NT2/D1 (cell line): ENCODE measurements around the gene KRT32.

ENCODE experiments used
- YY1 ChIP-seq: IDR thresholded peaks from 2 replicates; pipeline ENCODE4 v1.6.1; 2011; ENCODE audit not compliant: insufficient read length, insufficient read depth
- ZNF274 ChIP-seq: IDR thresholded peaks from 2 replicates; pipeline ENCODE4 v1.6.1; 2011; ENCODE audit warnings: mild to moderate bottlenecking, low read depth, low read length

DNA sequence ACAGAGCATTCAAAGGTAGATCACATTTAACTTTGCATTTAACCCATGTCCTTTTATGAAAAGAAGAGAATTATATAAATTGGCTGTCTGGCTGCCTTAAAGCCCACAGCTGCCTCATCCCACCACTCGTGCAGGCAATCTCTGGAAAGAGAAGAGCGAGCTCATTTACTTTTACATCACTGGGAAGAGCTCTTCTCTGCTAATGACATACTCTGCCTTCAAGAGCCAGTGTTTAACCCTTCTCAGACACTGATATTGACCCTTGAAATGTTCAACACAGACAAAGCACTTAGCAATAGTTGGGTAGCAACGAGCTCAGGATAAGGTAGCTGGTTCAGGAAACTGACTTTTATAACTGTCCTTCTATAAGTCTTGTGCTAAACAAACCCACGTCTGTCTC lies 33.2 kb downstream of the KRT32 start:
- TF ChIP-seq YY1 (no peak), ZNF274 (no peak)
